ENCODE data around the gene PSKH1.
A peak's percentile ranks its signal among the peaks of the same experiment; 100 is the strongest.

Gene PSKH1

GRCh38 chr16:67930678-67931211 is 37.7 kb downstream of the PSKH1 start:
- no peak for TF ChIP-seq CTCF (conservative IDR thresholded peaks at IDR 0.05; ENCODE audit: low read depth, low read length)
- DNase-seq (ENCODE audit: low read depth) = no peak
- H3K4me3 ChIP-seq (ENCODE audit: low read depth, low read length) = no peak overlapping the region

- no peak within 1 kb of the TSS for H3K4me3 ChIP-seq (ENCODE audit: low read depth, low read length)
- no peak for DNase-seq (ENCODE audit: low read depth)
- TF ChIP-seq CTCF (conservative IDR thresholded peaks at IDR 0.05; ENCODE audit: low read depth, low read length) = peak; percentile 40
Measured at GRCh38 chr16:67931712-67932461, 38.8 kb downstream of the PSKH1 start, which contains the start of gene CTRL. TSS of gene CTRL (minus strand) at chr16:67931862. CDS start at chr16:67931852, 10 bp downstream.

- no peak overlapping the region for H3K4me3 ChIP-seq (ENCODE audit: low read depth, low read length)
- TF ChIP-seq CTCF (conservative IDR thresholded peaks at IDR 0.05; ENCODE audit: low read depth, low read length) = no peak
- no peak for DNase-seq (ENCODE audit: low read depth)
Measured at GRCh38 chr16:67932462-67932840, 39.4 kb downstream of the PSKH1 start.

- no peak for DNase-seq (ENCODE audit: low read depth)
- H3K4me3 ChIP-seq (ENCODE audit: low read depth, low read length) = no peak overlapping the region
- no peak for TF ChIP-seq CTCF (conservative IDR thresholded peaks at IDR 0.05; ENCODE audit: low read depth, low read length)
Measured at GRCh38 chr16:67933805-67934204, 40.8 kb downstream of the PSKH1 start.

GRCh38 chr16:67934306-67935100 is 41.4 kb downstream of the PSKH1 start:
- peak; percentile 26 for DNase-seq (ENCODE audit: low read depth)
- no peak for TF ChIP-seq CTCF (conservative IDR thresholded peaks at IDR 0.05; ENCODE audit: low read depth, low read length)
- peak overlapping the region; percentile 100 for H3K4me3 ChIP-seq (ENCODE audit: low read depth, low read length)

GRCh38 chr16:67935101-67935401 is 42.0 kb downstream of the PSKH1 start:
- H3K4me3 ChIP-seq (ENCODE audit: low read depth, low read length) = peak overlapping the region; percentile 100
- TF ChIP-seq CTCF (conservative IDR thresholded peaks at IDR 0.05; ENCODE audit: low read depth, low read length) = no peak
- no peak for DNase-seq (ENCODE audit: low read depth)
